GM18519 (cell line): ENCODE data around the gene PROX1.

Experiments
- ATAC-seq: cut with Tn5 transposase; IDR thresholded peaks from one replicate; pipeline ENCODE4 v1.9.1; 2021; ENCODE audit warnings: mild to moderate bottlenecking, moderate library complexity; ENCODE audit not compliant: unreplicated experiment, low FRiP score

Gene PROX1, protein sequence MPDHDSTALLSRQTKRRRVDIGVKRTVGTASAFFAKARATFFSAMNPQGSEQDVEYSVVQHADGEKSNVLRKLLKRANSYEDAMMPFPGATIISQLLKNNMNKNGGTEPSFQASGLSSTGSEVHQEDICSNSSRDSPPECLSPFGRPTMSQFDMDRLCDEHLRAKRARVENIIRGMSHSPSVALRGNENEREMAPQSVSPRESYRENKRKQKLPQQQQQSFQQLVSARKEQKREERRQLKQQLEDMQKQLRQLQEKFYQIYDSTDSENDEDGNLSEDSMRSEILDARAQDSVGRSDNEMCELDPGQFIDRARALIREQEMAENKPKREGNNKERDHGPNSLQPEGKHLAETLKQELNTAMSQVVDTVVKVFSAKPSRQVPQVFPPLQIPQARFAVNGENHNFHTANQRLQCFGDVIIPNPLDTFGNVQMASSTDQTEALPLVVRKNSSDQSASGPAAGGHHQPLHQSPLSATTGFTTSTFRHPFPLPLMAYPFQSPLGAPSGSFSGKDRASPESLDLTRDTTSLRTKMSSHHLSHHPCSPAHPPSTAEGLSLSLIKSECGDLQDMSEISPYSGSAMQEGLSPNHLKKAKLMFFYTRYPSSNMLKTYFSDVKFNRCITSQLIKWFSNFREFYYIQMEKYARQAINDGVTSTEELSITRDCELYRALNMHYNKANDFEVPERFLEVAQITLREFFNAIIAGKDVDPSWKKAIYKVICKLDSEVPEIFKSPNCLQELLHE

DNA sequence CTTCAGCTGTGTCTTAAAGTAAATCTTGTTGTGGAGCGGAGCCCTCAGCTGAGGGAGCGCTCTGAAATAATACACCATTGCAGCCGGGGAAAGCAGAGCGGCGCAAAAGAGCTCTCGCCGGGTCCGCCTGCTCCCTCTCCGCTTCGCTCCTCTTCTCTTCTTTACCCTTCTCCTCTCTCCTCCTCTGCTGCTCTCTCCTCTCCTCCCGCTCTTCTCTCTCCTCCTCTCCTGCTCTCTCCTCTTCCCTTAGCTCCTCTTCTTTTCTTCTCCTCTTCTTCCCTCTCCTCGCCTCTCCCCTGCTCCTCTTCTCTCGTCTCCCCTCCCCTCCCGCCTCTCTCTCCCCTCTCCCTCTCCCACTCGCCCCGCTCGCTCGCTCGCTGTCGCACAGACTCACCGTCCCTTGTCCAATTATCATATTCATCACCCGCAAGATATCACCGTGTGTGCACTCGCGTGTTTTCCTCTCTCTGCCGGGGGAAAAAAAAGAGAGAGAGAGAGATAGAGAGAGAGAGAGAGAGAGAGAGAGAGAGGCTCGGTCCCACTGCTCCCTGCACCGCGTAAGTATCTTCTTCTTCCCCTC is at the start of gene PROX1:
TSS of gene PROX1 (plus strand) at position 47 of the 580 bp plus-strand sequence. CDS start 8,563 bp downstream, outside the sequence.
- no peak for ATAC-seq

DNA sequence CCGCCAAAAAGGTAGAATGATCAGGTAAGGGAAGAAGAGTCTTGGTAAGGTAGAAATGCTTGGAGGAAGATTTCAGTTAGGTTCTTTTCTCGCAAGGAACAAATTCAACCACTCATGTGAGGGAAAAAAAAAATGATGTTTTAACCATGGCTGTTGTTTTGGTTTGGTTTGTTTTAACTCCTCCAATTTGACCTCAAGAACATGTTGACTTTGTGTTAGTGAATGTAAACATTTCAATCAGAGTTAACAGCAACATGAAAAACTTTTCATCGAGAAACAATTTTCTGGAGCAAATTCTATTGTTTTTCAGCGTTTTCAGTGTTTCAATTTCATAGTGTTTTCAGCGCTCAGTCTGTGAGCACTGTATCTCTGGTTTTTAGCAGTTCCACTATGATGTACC is 49.0 kb upstream of the PROX1 start:
- ATAC-seq, result no peak

DNA sequence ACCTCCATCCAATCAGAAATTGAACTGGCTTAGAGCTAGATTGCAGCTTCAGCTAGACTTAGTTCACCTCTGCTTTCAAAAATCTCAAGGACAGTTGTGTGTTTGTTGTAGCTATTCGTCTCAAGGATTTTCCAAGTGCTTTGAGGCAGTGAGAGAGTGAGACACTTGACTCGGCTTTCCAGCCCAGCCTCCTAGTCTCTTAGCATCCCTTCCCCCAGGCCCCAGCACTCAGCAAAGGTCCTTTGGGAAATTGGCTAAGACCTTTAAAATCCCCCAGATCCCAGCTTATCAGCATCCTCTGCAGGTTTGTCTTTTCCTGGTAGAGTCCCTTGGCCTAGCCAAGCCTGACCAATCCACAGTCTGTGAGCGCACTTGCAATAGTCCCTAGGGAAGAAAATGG is 47.9 kb upstream of the PROX1 start:
- no peak for ATAC-seq

DNA sequence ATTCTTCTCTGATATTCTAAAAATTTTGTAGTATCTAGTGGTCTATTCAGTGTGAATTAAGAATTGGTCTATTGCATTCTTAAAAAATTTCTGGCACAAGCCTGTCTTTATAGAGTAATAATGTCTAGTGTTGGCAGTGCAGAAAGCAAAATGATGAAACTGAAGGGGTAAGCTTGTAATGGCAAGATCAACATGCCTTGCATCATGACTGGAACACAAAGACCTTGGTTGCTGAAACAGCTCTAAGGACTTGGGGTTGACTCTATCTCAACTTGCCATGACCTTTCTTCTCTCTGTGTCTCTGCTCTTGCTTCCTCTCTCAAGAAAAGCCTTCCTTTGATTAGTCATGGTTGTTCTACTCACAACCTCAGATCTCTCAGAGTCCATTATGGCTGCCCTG is 46.8 kb upstream of the PROX1 start:
- no peak for ATAC-seq

- ATAC-seq, result no peak
These were observed 45.7 kb upstream of the PROX1 start for GRCh38 chr1:213942061-213942460.

DNA sequence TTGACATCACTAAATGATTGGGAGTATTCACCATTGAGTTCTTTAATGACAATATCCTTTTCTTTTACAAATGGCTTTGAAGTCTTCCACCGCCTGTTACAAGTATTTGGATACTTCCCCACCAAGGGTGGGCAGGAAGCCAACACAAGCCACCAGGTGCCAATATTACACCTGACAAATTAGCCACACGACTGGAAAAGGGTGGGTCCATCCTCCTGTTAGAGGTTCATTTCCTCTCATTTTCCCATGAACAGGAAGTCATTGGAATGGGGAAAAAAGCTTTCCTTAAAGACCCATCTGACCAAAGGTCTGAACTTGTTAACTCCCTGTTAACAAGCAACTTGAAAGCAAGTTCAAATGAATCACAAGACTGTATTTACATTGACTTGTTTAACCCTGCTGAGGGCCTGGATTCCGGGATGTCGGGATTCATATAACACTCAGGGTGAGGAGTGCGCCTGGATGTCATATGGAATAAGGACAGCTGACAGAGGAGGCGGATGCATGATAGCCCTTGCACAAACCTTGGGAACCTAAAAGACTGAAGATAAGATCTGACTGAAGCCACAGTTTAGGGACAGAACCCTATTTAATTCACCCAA is 40.5 kb upstream of the PROX1 start:
- ATAC-seq, result no peak

DNA sequence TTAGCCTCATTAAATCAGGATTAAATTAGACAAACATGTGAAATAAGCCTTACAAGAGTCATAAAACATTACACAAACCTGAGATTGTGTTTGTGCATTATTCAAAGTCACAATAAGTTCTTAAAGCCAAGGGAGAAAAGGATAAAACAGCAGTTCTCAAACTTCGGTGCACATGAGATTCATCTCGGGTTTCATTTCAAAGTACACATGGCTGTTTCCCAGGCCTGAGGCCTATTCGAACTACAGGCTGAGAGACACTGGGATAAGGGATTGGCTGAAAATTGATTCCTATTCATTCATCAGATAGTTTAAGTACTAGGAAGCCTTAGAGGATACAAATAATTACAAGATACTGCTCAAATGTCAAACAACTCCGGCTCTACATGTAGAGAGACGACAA is 35.9 kb upstream of the PROX1 start:
- ATAC-seq, result no peak

DNA sequence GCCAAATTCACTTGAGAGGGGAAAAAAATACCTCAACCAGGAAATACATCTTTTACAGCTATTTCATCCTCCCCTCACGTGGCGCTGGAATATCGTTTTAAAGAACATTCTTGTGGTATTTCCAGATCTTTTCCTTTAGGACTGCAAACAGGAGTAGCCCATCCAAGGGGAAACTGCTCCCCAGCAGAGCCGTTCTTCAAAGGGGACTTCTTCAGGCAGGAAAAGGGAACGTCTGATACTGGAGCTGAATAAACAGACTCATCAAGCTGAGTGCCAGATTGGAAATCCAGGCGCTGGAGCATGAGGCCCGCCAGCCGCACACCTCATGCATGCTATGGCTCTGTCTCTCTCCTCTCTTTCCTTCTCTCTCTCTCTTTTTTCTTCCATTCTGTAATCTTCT is 34.0 kb upstream of the PROX1 start:
- no peak for ATAC-seq

GRCh38 chr1:213956295-213956770 is 31.4 kb upstream of the PROX1 start:
- ATAC-seq, result no peak

DNA sequence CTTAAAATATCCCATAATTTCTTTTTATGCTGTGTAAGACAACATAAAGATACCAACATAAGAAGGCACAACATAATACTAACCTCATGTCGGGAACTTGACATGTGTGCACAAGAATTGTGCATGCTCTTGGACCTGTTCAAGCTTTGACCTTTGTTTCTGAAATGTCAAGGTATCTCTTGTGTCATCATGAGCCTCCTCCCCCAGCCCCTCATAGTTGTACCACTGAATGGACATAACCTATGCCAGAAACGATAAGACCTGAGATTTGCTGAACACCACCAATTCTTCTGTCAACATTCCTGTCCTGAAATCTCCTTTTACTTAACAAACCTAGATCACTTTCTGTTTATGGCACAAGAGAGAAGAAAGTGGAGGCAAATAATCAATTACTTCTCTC is 29.4 kb upstream of the PROX1 start:
- no peak for ATAC-seq

GRCh38 chr1:213960963-213961362 is 26.8 kb upstream of the PROX1 start:
- ATAC-seq, result no peak

GRCh38 chr1:213962508-213962907 is 25.3 kb upstream of the PROX1 start:
- no peak for ATAC-seq

DNA sequence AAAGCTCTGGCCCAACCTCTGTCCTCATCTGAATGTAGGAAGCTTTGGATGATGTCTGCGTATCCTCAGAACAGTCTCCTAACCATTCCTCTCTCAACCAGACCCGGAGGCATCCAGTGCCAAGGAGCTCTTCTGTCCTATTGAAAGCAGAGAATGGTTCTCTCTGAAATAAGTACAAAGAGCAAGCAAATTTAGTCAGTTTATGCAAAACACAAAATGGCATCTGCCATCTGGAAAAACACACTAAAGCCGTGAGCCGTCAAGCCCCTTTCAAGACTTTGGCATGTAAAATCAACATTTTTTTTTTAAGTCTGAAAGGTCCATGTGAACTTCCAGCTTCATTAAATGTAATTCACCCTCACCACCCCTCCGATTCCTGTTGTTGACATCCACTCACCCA is 21.7 kb upstream of the PROX1 start:
- no peak for ATAC-seq

DNA sequence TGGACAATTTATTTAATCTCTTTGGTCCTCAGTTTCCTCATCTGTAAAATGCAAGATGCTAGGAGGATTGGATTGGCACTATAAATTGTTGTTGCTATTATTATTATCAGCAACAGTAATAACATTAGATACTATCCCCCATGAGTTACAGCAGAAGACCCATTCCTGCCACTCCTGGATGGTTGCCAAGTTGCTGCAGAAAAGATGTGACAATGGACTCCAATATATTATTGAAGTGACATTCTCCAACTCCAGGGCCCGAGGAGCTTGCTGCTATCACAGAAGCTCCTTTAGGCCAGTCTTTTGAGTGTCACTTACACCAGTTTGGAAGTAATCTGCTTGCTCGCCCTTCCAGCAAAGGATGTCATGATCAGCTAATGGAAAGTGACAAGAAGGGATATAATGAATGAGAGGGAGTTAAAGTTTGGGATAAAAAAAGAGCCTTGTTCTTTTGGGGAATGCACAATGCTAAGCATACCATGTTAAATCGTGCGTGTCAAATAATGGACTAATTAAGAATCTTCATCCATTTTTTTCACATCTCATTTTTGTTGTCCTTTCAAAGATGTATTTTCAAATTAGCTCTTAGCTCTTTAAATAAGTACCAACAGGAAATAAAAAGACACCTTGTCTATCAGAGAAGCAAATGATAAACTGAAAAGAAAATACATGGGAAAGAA is 19.5 kb upstream of the PROX1 start:
- no peak for ATAC-seq

- ATAC-seq, result no peak
These were observed 17.7 kb upstream of the PROX1 start for GRCh38 chr1:213969958-213970555.

DNA sequence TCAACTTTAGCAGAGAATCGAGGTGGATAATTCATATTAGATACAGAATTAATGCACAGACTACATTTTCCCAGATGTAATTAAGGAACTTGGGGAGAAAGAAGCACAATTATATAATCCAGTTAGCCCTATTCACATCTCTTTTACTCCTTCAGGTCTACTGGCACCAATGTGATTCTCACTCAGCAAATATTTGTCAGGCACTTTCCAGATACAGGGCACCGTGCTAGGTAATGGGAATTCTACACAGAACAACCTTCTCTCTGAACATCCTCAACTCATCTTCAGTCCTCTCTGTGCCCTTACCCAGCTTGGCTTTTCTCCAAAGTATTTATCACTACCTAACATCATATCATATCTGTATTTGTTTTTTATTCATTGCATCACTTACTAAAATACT is 15.6 kb upstream of the PROX1 start:
- ATAC-seq, result no peak

GRCh38 chr1:213973129-213973528 is 14.6 kb upstream of the PROX1 start:
- ATAC-seq, result no peak

- ATAC-seq, result no peak
These were observed 10.9 kb upstream of the PROX1 start for GRCh38 chr1:213976665-213977485.

DNA sequence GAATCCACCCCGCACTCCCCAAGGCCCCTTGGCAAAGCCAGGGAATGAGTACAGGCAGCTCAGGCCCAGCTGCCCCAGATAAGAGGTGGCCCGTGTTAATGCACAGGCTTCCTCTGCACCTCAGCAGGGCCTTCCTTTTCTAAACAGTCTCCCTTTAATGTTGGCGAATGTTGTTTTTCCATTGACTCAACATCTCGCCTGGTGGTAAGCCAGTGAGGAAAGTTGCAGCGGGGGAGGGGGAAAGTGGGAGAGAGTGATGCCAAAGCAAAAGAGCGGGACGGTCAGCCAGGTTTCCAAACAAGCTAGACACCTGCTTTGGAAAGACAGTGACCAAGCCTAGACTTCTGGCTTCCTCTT is 10.3 kb upstream of the PROX1 start:
- no peak for ATAC-seq
